IMR-90 (cell line): ENCODE data around the gene MPPED1. TPM values are rescaled to one million over a fixed set of nuclear protein-coding genes. Genes with fewer than 3 reads are reported as not detected.

Experiments used
- ATAC-seq: fragments of 200-7000 bp; cut with Tn5 transposase; 2 replicates; pipeline ENCODE4 v1.9.1; 2020; ENCODE audit warnings: low read depth, mild to moderate bottlenecking, moderate library complexity
- BruUV-seq: library from RNA; stranded (reverse); fragments of 400-500 nt; replicated peaks from 2 replicates; lab custom pipeline; 2021; lab: Mats Ljungman, UMichigan
- CTCF ChIA-PET: fragments of 300-600 bp; formaldehyde crosslinking; extraction: SDS; loops from one replicate; lab custom pipeline; 2021; ENCODE audit warnings: antibody characterized with exemption; lab: Yijun Ruan, JAX
- POLR2A ChIA-PET: fragments of 300-600 bp; sonication (Branson Sonifier 250); formaldehyde crosslinking; loops from one replicate; lab custom pipeline; 2022; ENCODE audit warnings: antibody characterized with exemption; ENCODE audit not compliant: unreplicated experiment; lab: Charles Lee
- DNase-seq: peaks from one replicate; pipeline ENCODE4 v3.0.0; 2013
- H2AFZ ChIP-seq: replicated peaks from 2 replicates; pipeline ENCODE3; 2013; ENCODE audit warnings: low read length, mild to moderate bottlenecking; ENCODE audit not compliant: poor library complexity
- H2AK5ac ChIP-seq: 2 replicates; pipeline ENCODE4 v1.6.1; 2013; ENCODE audit warnings: low read depth, low read length, inconsistent platforms
- H2AK9ac ChIP-seq: replicated peaks from 2 replicates; pipeline ENCODE3; 2013; ENCODE audit warnings: mild to moderate bottlenecking, low read depth, low read length, moderate library complexity; ENCODE audit not compliant: poor library complexity
- H2BK120ac ChIP-seq: 2 replicates; pipeline ENCODE4 v1.6.1; 2013; ENCODE audit warnings: low read depth, low read length, inconsistent platforms
- H2BK15ac ChIP-seq: 3 replicates; pipeline ENCODE4 v1.6.1; 2013; ENCODE audit warnings: low read depth, low read length, inconsistent platforms
- H2BK20ac ChIP-seq: 2 replicates; pipeline ENCODE4 v1.6.1; 2013; ENCODE audit warnings: low read depth, mild to moderate bottlenecking, inconsistent platforms, low read length, moderate library complexity
- H2BK5ac ChIP-seq: 2 replicates; pipeline ENCODE4 v1.6.1; 2013; ENCODE audit warnings: mild to moderate bottlenecking, low read depth, low read length, inconsistent platforms; ENCODE audit not compliant: poor library complexity, severe bottlenecking
- H3K14ac ChIP-seq: replicated peaks from 2 replicates; pipeline ENCODE4 v1.6.1; 2013; ENCODE audit warnings: low read depth, low read length, inconsistent platforms
- H3K18ac ChIP-seq: 2 replicates; pipeline ENCODE4 v1.6.1; 2013; ENCODE audit warnings: low read depth, low read length, control low read depth
- H3K23ac ChIP-seq: 2 replicates; pipeline ENCODE4 v1.6.1; 2013; ENCODE audit warnings: low read depth, low read length, inconsistent platforms
- H3K27ac ChIP-seq: 2 replicates; pipeline ENCODE4 v1.5.1; 2013; ENCODE audit warnings: mild to moderate bottlenecking, control low read depth, low read length; ENCODE audit not compliant: insufficient read depth
- H3K27me3 ChIP-seq: 2 replicates; pipeline ENCODE4 v1.6.1; 2013; ENCODE audit warnings: low read length; ENCODE audit not compliant: control insufficient read depth, insufficient read depth
- H3K36me3 ChIP-seq: 2 replicates; pipeline ENCODE4 v1.6.1; 2013; ENCODE audit warnings: low read length, mixed read lengths; ENCODE audit not compliant: control insufficient read depth, insufficient read depth
- H3K4ac ChIP-seq: 2 replicates; pipeline ENCODE4 v1.6.1; 2013; ENCODE audit warnings: low read depth, low read length, inconsistent platforms
- H3K4me1 ChIP-seq: 2 replicates; pipeline ENCODE4 v1.6.1; 2013; ENCODE audit warnings: low read length, mixed read lengths; ENCODE audit not compliant: control insufficient read depth, insufficient read depth
- H3K4me2 ChIP-seq: 2 replicates; pipeline ENCODE4 v1.6.1; 2013; ENCODE audit warnings: low read depth, mild to moderate bottlenecking, control low read depth, low read length, moderate library complexity
- H3K4me3 ChIP-seq: 2 replicates; pipeline ENCODE4 v1.5.1; 2013; ENCODE audit warnings: low read depth, mild to moderate bottlenecking, control low read depth, low read length, moderate library complexity; ENCODE audit not compliant: insufficient read depth
- H3K56ac ChIP-seq: 2 replicates; pipeline ENCODE4 v1.6.1; 2013; ENCODE audit warnings: low read length, inconsistent platforms; ENCODE audit not compliant: insufficient read depth; ENCODE audit errors: extremely low read depth
- H3K79me1 ChIP-seq, 2 experiments: 2 replicates each; pipeline ENCODE4 v1.6.1; 2013; ENCODE audit warnings: low read length in 2 of 2, inconsistent platforms in 1 of 2, low read depth in 1 of 2
- H3K9ac ChIP-seq: 2 replicates; pipeline ENCODE4 v1.6.1; 2013; ENCODE audit warnings: low read depth, low read length, control low read depth
- H3K9me1 ChIP-seq: 2 replicates; pipeline ENCODE4 v1.6.1; 2013; ENCODE audit warnings: low read length, inconsistent platforms; ENCODE audit not compliant: insufficient read depth
- H3K9me3 ChIP-seq: 2 replicates; pipeline ENCODE4 v1.6.1; 2013; ENCODE audit warnings: low read length; ENCODE audit not compliant: control insufficient read depth, insufficient read depth
- H4K20me1 ChIP-seq: 2 replicates; pipeline ENCODE4 v1.6.1; 2013; ENCODE audit warnings: low read length, inconsistent platforms; ENCODE audit not compliant: insufficient read depth
- H4K5ac ChIP-seq: 2 replicates; pipeline ENCODE4 v1.6.1; 2013; ENCODE audit warnings: mild to moderate bottlenecking, low read depth, low read length, control low read depth
- H4K8ac ChIP-seq, 2 experiments: 2 replicates each; pipeline ENCODE4 v1.6.1; 2013; ENCODE audit warnings: low read depth in 2 of 2, low read length in 2 of 2, control low read depth in 1 of 2, inconsistent platforms in 1 of 2
- H4K91ac ChIP-seq: 2 replicates; pipeline ENCODE4 v1.6.1; 2013; ENCODE audit warnings: low read depth, low read length, inconsistent platforms; ENCODE audit not compliant: insufficient read depth
- BHLHE40 ChIP-seq: fragments of 150-350 bp; IDR thresholded peaks from 2 replicates; pipeline ENCODE4 v1.6.1; 2016; ENCODE audit warnings: mild to moderate bottlenecking, low read depth, low read length
- CEBPB ChIP-seq: IDR thresholded peaks from 2 replicates; pipeline ENCODE4 v1.6.1; 2012; ENCODE audit warnings: low read depth, low read length, improper control_type of control experiment
- CHD1 ChIP-seq: IDR thresholded peaks from 2 replicates; pipeline ENCODE4 v1.6.1; 2012; ENCODE audit warnings: low read depth, low read length, improper control_type of control experiment
- CTCF ChIP-seq: conservative IDR thresholded peaks from 2 replicates; pipeline ENCODE4 v1.5.1; 2012; ENCODE audit warnings: mild to moderate bottlenecking, low read depth, low read length, improper control_type of control experiment
- FOS ChIP-seq: fragments of 150-350 bp; IDR thresholded peaks from 2 replicates; pipeline ENCODE4 v1.6.1; 2016; ENCODE audit warnings: low read depth, low read length
- MAFK ChIP-seq: IDR thresholded peaks from 2 replicates; pipeline ENCODE4 v1.6.1; 2012; ENCODE audit warnings: low read depth, low read length, improper control_type of control experiment
- MAZ ChIP-seq: IDR thresholded peaks from 2 replicates; pipeline ENCODE4 v1.6.1; 2012; ENCODE audit warnings: low read depth, mild to moderate bottlenecking, low read length, improper control_type of control experiment, moderate library complexity, borderline replicate concordance
- MXI1 ChIP-seq: IDR thresholded peaks from 2 replicates; pipeline ENCODE4 v1.6.1; 2012; ENCODE audit warnings: low read depth, mild to moderate bottlenecking, low read length, moderate library complexity, borderline replicate concordance
- NFE2L2 ChIP-seq: fragments of 150-350 bp; IDR thresholded peaks from 2 replicates; pipeline ENCODE4 v1.6.1; 2016; ENCODE audit warnings: low read depth, mild to moderate bottlenecking, low read length
- POLR2A ChIP-seq: IDR thresholded peaks from 2 replicates; pipeline ENCODE4 v1.6.1; 2012; ENCODE audit warnings: mild to moderate bottlenecking, low read depth, low read length
- RAD21 ChIP-seq: IDR thresholded peaks from 2 replicates; pipeline ENCODE4 v1.6.1; 2012; ENCODE audit warnings: low read length, improper control_type of control experiment
- RCOR1 ChIP-seq: IDR thresholded peaks from 2 replicates; pipeline ENCODE4 v1.6.1; 2012; ENCODE audit warnings: mild to moderate bottlenecking, low read length, improper control_type of control experiment; ENCODE audit not compliant: insufficient replicate concordance
- RFX5 ChIP-seq: IDR thresholded peaks from 2 replicates; pipeline ENCODE4 v1.8.0; 2012; ENCODE audit warnings: low read depth, mild to moderate bottlenecking, low read length, moderate library complexity
- SMC3 ChIP-seq: fragments of 150-350 bp; IDR thresholded peaks from 2 replicates; pipeline ENCODE4 v1.6.1; 2016; ENCODE audit warnings: low read depth, mild to moderate bottlenecking, antibody characterized with exemption, low read length, moderate library complexity
- WGBS, 2 experiments: methylation state at CpG; one replicate each; pipeline versions ENCODE4 v1.1.5 to v1.1.7; 2013; ENCODE audit warnings: missing lambda C conversion rate in 2 of 2; ENCODE audit not compliant: insufficient read length in 1 of 2; ENCODE audit errors: extremely low coverage in 2 of 2; 5-methylcytosine and 5-hydroxymethylcytosine counted together
- dilution Hi-C: fragments of 300-500 bp; cut with HindIII; formaldehyde crosslinking; loops from one replicate; pipeline ENCODE4 v1.14.3; 2018; ENCODE audit warnings: low sequenced_read_pairs; ENCODE audit not compliant: unreplicated experiment
- in situ Hi-C: fragments of 300-500 bp; cut with MboI; formaldehyde crosslinking; loops from 3 replicates; pipeline ENCODE4 v1.14.3; 2019; ENCODE audit warnings: low sequenced_read_pairs, inconsistent platforms, mixed read lengths
- intact Hi-C: fragments of 100-400 bp; cut with micrococcal nuclease; formaldehyde crosslinking; loops from 2 replicates; pipeline ENCODE4 v1.10.0; 2022
- polyA plus RNA-seq, 3 experiments: library from polyadenylated mRNA; depleted of rRNA; stranded (reverse); fragments of >200 nt; gene quantifications; 2 replicates each; pipeline ENCODE4 v1.2.3, GENCODE V29; 2012; ENCODE audit warnings: low replicate concordance in 1 of 3
- total RNA-seq: library from RNA; depleted of rRNA; stranded (reverse); fragments of >200 nt; gene quantifications from 2 replicates; pipeline ENCODE4 v1.2.3, GENCODE V29; 2012
- TF ChIP-seq, protein P1 (sequence below): fragments of 150-350 bp; IDR thresholded peaks from 2 replicates; pipeline ENCODE4 v1.6.1; 2017; ENCODE audit warnings: mild to moderate bottlenecking, antibody characterized with exemption, low read length, low read depth
- TF ChIP-seq, protein P2 (sequence below): fragments of 150-350 bp; IDR thresholded peaks from 2 replicates; pipeline ENCODE4 v1.6.1; 2016; ENCODE audit warnings: low read depth, mild to moderate bottlenecking, low read length, moderate library complexity, borderline replicate concordance

The MPPED1 gene
- total and polyA plus RNA-seq, 2 of the 4 experiments (the other 2 are of a cell fraction), result not detected

- H3K27ac ChIP-seq, result no peak overlapping the region
- no peak overlapping the region for H2BK15ac ChIP-seq
- no peak overlapping the region for H2BK120ac ChIP-seq
- H3K23ac ChIP-seq, result no peak overlapping the region
- no peak overlapping the region for H4K91ac ChIP-seq
- intact Hi-C loops, result no loop called here
- no TSS peak for BruUV-seq
- DNase-seq (no peak), ATAC-seq (no peak)
- H3K9me3 ChIP-seq, result no peaks in the 10 kb centered on the region
- no peak overlapping the region for H3K4me3 ChIP-seq
- no peak overlapping the region for H3K56ac ChIP-seq
- H3K14ac ChIP-seq, result no peak overlapping the region
- WGBS, 2 experiments, result no CpG with 5 or more reads among the region's 5 CpGs
- H2AFZ ChIP-seq, result no peak overlapping the region
- dilution Hi-C loops, result no loop called here
- no peak overlapping the region for H3K4me2 ChIP-seq
- no peak overlapping the region for H4K8ac ChIP-seq
- H3K4me1 ChIP-seq, result no peaks in the 10 kb centered on the region
- TF ChIP-seq RCOR1 (no peak), FOS (no peak), CTCF (no peak), CHD1 (no peak), SMC3 (no peak), MAFK (no peak), BHLHE40 (no peak), CEBPB (no peak), MXI1 (no peak), MAZ (no peak), RAD21 (no peak), POLR2A (no peak), RFX5 (no peak), NFE2L2 (no peak)
- TF ChIP-seq, protein P1, sequence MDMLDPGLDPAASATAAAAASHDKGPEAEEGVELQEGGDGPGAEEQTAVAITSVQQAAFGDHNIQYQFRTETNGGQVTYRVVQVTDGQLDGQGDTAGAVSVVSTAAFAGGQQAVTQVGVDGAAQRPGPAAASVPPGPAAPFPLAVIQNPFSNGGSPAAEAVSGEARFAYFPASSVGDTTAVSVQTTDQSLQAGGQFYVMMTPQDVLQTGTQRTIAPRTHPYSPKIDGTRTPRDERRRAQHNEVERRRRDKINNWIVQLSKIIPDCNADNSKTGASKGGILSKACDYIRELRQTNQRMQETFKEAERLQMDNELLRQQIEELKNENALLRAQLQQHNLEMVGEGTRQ, result no peak
- TF ChIP-seq, protein P2, sequence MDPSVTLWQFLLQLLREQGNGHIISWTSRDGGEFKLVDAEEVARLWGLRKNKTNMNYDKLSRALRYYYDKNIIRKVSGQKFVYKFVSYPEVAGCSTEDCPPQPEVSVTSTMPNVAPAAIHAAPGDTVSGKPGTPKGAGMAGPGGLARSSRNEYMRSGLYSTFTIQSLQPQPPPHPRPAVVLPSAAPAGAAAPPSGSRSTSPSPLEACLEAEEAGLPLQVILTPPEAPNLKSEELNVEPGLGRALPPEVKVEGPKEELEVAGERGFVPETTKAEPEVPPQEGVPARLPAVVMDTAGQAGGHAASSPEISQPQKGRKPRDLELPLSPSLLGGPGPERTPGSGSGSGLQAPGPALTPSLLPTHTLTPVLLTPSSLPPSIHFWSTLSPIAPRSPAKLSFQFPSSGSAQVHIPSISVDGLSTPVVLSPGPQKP, result no peak
- ChIA-PET CTCF (no interaction called here), POLR2A (no interaction called here)
- no peak overlapping the region for H3K9ac ChIP-seq
- no peak overlapping the region for H2BK5ac ChIP-seq
- no peaks in the 10 kb centered on the region for H3K36me3 ChIP-seq
- in situ Hi-C loops, result no loop called here
- H3K27me3 ChIP-seq, result no peaks in the 10 kb centered on the region; the same call in 1 of the 2 replicates
- no peaks in the 10 kb centered on the region for H3K79me1 ChIP-seq
- H2AK5ac ChIP-seq, result no peak overlapping the region
- H2BK20ac ChIP-seq, result no peak overlapping the region
- H4K20me1 ChIP-seq, result no peaks in the 10 kb centered on the region
- no peak overlapping the region for H4K5ac ChIP-seq
- H3K9me1 ChIP-seq, result no peaks in the 10 kb centered on the region
- no peak overlapping the region for H3K4ac ChIP-seq
- no peak overlapping the region for H3K18ac ChIP-seq
- no peak overlapping the region for H2AK9ac ChIP-seq
These were observed 134.4 kb downstream of the MPPED1 start for GRCh38 chr22:43546186-43546585.
